DOHH2 (cell line): ENCODE data around the gene ARHGAP11A.

ENCODE experiments used
- H3F3A ChIP-seq: fragments of 200-600 bp; sonication (generic), shearing (Covaris generic); 2 replicates; pipeline ENCODE4 v1.6.0; 2016; ENCODE audit warnings: antibody characterized with exemption, mild to moderate bottlenecking; ENCODE audit not compliant: control insufficient read depth, insufficient read depth
- H3K27ac ChIP-seq: fragments of 200-600 bp; sonication (generic); 2 replicates; pipeline ENCODE4 v1.5.1; 2014; ENCODE audit warnings: low read depth, mild to moderate bottlenecking, low read length, moderate library complexity
- H3K27me3 ChIP-seq: fragments of 200-600 bp; sonication (generic); 2 replicates; pipeline ENCODE4 v1.6.1; 2014; ENCODE audit warnings: mild to moderate bottlenecking, low read length, mixed read lengths; ENCODE audit not compliant: control insufficient read depth
- H3K36me3 ChIP-seq: fragments of 200-600 bp; sonication (generic); 2 replicates; pipeline ENCODE4 v1.6.1; 2014; ENCODE audit warnings: mild to moderate bottlenecking, low read length, moderate library complexity, mixed read lengths; ENCODE audit not compliant: control insufficient read depth
- H3K4me1 ChIP-seq: fragments of 200-600 bp; sonication (generic); 2 replicates; pipeline ENCODE4 v1.6.1; 2014; ENCODE audit warnings: mild to moderate bottlenecking, low read length, mixed read lengths; ENCODE audit not compliant: control insufficient read depth
- H3K4me2 ChIP-seq: fragments of 200-600 bp; sonication (generic); 2 replicates; pipeline ENCODE4 v1.6.0; 2014; ENCODE audit warnings: mild to moderate bottlenecking, low read length, moderate library complexity
- H3K4me3 ChIP-seq: fragments of 200-600 bp; sonication (generic); 2 replicates; pipeline ENCODE4 v1.5.1; 2014; ENCODE audit warnings: mild to moderate bottlenecking, low read length, mixed read lengths
- H3K79me2 ChIP-seq: fragments of 200-600 bp; sonication (generic); 2 replicates; pipeline ENCODE4 v1.6.1; 2014; ENCODE audit warnings: mild to moderate bottlenecking, low read length, mixed read lengths; ENCODE audit not compliant: control insufficient read depth
- H3K9me2 ChIP-seq: fragments of 200-600 bp; sonication (generic); replicated peaks from 2 replicates; pipeline ENCODE4 v1.6.1; 2014; ENCODE audit warnings: mild to moderate bottlenecking, low read length, mixed read lengths; ENCODE audit not compliant: control insufficient read depth
- H3K9me3 ChIP-seq: fragments of 200-600 bp; sonication (generic); 2 replicates; pipeline ENCODE4 v1.6.1; 2014; ENCODE audit warnings: antibody characterized with exemption, low read length, mixed read lengths; ENCODE audit not compliant: control insufficient read depth, insufficient read depth
- H4K20me1 ChIP-seq: fragments of 200-600 bp; sonication (generic); 2 replicates; pipeline ENCODE4 v1.6.0; 2014; ENCODE audit warnings: low read depth, mild to moderate bottlenecking, antibody characterized with exemption, low read length, moderate library complexity; ENCODE audit not compliant: control insufficient read depth, insufficient read depth
- EZH2phosphoT487 ChIP-seq: fragments of 200-600 bp; sonication (generic); IDR thresholded peaks from 2 replicates; pipeline ENCODE4 v1.6.1; 2017; ENCODE audit warnings: borderline replicate concordance, mild to moderate bottlenecking, antibody characterized with exemption, low read length, moderate library complexity, mixed read lengths
- TF ChIP-seq, protein P1 (sequence below): fragments of 200-600 bp; sonication (generic); IDR thresholded peaks from one replicate; pipeline ENCODE4 v1.5.1; 2014; ENCODE audit warnings: antibody characterized with exemption, mild to moderate bottlenecking, low read depth, low read length; ENCODE audit not compliant: poor library complexity, severe bottlenecking

ARHGAP11A gene

DNA sequence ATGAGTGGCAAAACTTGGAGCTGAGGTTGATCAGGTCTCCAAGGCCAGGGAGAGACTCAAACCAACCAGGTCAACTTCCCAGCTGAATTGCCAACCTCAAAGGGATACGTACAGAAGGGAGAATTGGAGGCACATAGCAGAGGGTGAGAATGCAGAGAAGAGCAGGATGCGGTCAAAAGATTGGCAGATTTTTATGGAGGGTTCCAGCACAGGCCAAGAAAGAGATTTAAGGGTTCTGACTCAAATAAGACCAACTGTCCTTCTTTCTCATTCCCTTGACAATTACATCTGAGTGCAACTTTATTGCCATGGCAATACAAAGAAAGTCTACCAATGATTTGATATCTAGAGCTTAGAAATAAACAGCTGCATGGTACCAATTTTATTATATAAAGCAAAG is 59.4 kb downstream of the ARHGAP11A start:
- TF ChIP-seq, protein P1, sequence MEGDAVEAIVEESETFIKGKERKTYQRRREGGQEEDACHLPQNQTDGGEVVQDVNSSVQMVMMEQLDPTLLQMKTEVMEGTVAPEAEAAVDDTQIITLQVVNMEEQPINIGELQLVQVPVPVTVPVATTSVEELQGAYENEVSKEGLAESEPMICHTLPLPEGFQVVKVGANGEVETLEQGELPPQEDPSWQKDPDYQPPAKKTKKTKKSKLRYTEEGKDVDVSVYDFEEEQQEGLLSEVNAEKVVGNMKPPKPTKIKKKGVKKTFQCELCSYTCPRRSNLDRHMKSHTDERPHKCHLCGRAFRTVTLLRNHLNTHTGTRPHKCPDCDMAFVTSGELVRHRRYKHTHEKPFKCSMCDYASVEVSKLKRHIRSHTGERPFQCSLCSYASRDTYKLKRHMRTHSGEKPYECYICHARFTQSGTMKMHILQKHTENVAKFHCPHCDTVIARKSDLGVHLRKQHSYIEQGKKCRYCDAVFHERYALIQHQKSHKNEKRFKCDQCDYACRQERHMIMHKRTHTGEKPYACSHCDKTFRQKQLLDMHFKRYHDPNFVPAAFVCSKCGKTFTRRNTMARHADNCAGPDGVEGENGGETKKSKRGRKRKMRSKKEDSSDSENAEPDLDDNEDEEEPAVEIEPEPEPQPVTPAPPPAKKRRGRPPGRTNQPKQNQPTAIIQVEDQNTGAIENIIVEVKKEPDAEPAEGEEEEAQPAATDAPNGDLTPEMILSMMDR: no peak
- TF ChIP-seq EZH2phosphoT487: no peak
- H3K4me2 ChIP-seq: no peak overlapping the region

DNA sequence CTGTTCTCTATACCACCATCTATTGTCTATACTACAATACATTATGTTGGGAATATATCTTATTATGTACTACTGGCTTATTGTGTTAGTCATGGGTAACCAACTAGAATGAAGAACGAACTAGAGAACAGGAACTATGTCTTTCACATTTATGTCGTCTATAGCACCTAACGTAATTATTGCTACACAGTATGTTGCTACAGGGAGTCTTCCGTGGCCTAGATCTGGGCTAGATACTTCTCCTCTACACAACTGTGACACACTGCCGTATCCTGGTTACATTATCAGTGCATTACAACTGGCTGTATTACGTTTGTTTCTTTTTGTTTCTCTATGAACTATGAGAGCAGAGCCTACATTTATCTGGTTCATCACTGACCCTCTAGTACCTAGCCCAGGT is 60.2 kb downstream of the ARHGAP11A start:
- Histone ChIP-seq H3K79me2 (no peaks in the 10 kb centered on the region), H3K27ac (no peak overlapping the region), H4K20me1 (no peaks in the 10 kb centered on the region), H3K4me2 (no peak overlapping the region), H3K9me3 (no peaks in the 10 kb centered on the region), H3K27me3 (no peaks in the 10 kb centered on the region), H3K9me2 (no peaks in the 10 kb centered on the region), H3K4me1 (no peaks in the 10 kb centered on the region), H3F3A (no peaks in the 10 kb centered on the region), H3K36me3 (no peaks in the 10 kb centered on the region), H3K4me3 (no peak overlapping the region)
- TF ChIP-seq EZH2phosphoT487: no peak

More for the DNA sequence above, 59.4 kb downstream of the ARHGAP11A start:
- no peaks in the 10 kb centered on the region for H3K9me2 ChIP-seq
- no peaks in the 10 kb centered on the region for H3K27me3 ChIP-seq
- H3K4me3 ChIP-seq: no peak overlapping the region
- no peaks in the 10 kb centered on the region for H3K36me3 ChIP-seq
- H3F3A ChIP-seq: no peaks in the 10 kb centered on the region
- H3K79me2 ChIP-seq: no peaks in the 10 kb centered on the region
- H3K27ac ChIP-seq: no peak overlapping the region
- no peaks in the 10 kb centered on the region for H4K20me1 ChIP-seq
- no peaks in the 10 kb centered on the region for H3K9me3 ChIP-seq
- H3K4me1 ChIP-seq: no peaks in the 10 kb centered on the region

DNA sequence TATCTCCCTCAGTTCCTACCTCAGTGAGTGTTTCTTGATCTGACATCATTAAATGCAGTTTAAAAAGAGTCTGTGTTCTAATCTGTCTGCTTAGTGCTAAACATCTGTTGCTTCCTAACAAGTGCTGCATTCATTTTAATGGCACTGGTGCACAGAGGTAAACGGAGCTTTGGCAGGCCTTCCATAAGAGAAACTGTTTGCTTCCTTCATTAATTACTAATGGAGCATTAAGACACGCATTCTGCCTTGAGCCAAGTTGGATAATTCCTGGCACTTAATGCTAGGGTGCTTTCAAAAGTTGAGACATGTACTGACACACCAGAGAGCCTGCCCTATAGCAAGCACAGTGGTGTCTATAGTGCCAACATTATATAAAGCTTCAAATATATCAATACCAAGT is 60.9 kb downstream of the ARHGAP11A start:
- Histone ChIP-seq H3K27me3 (no peaks in the 10 kb centered on the region), H4K20me1 (no peaks in the 10 kb centered on the region), H3F3A (no peaks in the 10 kb centered on the region), H3K4me1 (no peaks in the 10 kb centered on the region), H3K4me2 (no peak overlapping the region), H3K4me3 (no peak overlapping the region), H3K36me3 (no peaks in the 10 kb centered on the region), H3K9me2 (no peaks in the 10 kb centered on the region), H3K9me3 (no peaks in the 10 kb centered on the region), H3K79me2 (no peaks in the 10 kb centered on the region), H3K27ac (no peak overlapping the region)
- TF ChIP-seq EZH2phosphoT487: no peak

DNA sequence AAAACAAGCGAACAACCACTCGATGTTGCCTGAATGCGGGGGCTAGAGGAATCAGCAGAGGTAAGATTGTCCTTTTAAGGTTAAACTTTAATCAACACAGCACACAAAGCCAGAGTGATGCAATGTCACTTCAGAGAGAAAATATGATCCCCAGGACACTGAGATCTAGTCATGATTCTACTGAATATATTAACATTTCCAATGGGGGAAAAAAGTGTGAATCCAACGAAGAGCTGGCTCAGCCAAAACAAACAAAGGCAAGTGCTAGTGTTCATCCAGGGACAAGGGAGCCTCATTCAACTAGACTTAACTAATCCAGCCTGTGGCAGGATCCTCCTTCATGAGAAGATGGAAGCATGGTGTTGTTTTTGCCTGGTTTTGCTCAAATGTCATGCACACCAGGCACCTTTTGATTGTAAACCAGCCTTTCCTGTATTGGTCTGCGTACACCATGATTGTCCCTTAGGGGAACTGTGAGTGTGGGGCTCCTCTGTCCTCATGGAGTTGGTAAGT is 62.0 kb downstream of the ARHGAP11A start:
- Histone ChIP-seq H3K4me2 (no peak overlapping the region), H3K27me3 (no peaks in the 10 kb centered on the region), H3K4me1 (no peaks in the 10 kb centered on the region), H3F3A (no peaks in the 10 kb centered on the region), H3K9me2 (no peaks in the 10 kb centered on the region), H4K20me1 (no peaks in the 10 kb centered on the region), H3K36me3 (no peaks in the 10 kb centered on the region), H3K79me2 (no peaks in the 10 kb centered on the region), H3K27ac (no peak overlapping the region), H3K9me3 (no peaks in the 10 kb centered on the region), H3K4me3 (no peak overlapping the region)
- TF ChIP-seq, protein P1: no peak
- TF ChIP-seq EZH2phosphoT487: no peak
